Subcutaneous abdominal adipose tissue (tissue), 5 donors: ENCODE data around the gene FFAR1.

Experiments used
- H3K27ac ChIP-seq: one replicate; pipeline ENCODE4 v1.7.0; 2013; ENCODE audit warnings: low read depth, mild to moderate bottlenecking, inconsistent platforms, low read length, moderate library complexity
- H3K27me3 ChIP-seq, 5 donors: one replicate each; pipeline ENCODE4 v1.7.0; 2013; ENCODE audit warnings: low read length in 5 of 5, inconsistent platforms in 1 of 5; ENCODE audit not compliant: control insufficient read depth in 5 of 5, insufficient read depth in 4 of 5
- H3K36me3 ChIP-seq, 5 donors: one replicate each; pipeline ENCODE4 v1.7.0; 2013; ENCODE audit warnings: low read length in 5 of 5; ENCODE audit not compliant: control insufficient read depth in 5 of 5, insufficient read depth in 5 of 5
- H3K4me1 ChIP-seq, 5 donors: one replicate each; pipeline ENCODE4 v1.7.0; 2013; ENCODE audit warnings: low read length in 5 of 5, mild to moderate bottlenecking in 3 of 5, moderate library complexity in 1 of 5; ENCODE audit not compliant: control insufficient read depth in 5 of 5, insufficient read depth in 5 of 5
- H3K4me3 ChIP-seq, 5 donors: one replicate each; pipeline ENCODE4 v1.7.0; 2013; ENCODE audit warnings: low read length in 5 of 5, low read depth in 1 of 5
- H3K9ac ChIP-seq, 5 donors: one replicate each; pipeline ENCODE4 v1.7.0; 2013; ENCODE audit warnings: low read length in 5 of 5, mild to moderate bottlenecking in 4 of 5, moderate library complexity in 3 of 5
- H3K9me3 ChIP-seq, 5 donors: one replicate each; pipeline ENCODE4 v1.7.0; 2013; ENCODE audit warnings: low read length in 5 of 5; ENCODE audit not compliant: control insufficient read depth in 5 of 5
- donor health status: healthy.
- donor health status: healthy.
- donor health status: healthy.
- donor health status: healthy.
- donor health status: healthy.

FFAR1 gene, protein sequence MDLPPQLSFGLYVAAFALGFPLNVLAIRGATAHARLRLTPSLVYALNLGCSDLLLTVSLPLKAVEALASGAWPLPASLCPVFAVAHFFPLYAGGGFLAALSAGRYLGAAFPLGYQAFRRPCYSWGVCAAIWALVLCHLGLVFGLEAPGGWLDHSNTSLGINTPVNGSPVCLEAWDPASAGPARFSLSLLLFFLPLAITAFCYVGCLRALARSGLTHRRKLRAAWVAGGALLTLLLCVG (N-terminal part only)

DNA sequence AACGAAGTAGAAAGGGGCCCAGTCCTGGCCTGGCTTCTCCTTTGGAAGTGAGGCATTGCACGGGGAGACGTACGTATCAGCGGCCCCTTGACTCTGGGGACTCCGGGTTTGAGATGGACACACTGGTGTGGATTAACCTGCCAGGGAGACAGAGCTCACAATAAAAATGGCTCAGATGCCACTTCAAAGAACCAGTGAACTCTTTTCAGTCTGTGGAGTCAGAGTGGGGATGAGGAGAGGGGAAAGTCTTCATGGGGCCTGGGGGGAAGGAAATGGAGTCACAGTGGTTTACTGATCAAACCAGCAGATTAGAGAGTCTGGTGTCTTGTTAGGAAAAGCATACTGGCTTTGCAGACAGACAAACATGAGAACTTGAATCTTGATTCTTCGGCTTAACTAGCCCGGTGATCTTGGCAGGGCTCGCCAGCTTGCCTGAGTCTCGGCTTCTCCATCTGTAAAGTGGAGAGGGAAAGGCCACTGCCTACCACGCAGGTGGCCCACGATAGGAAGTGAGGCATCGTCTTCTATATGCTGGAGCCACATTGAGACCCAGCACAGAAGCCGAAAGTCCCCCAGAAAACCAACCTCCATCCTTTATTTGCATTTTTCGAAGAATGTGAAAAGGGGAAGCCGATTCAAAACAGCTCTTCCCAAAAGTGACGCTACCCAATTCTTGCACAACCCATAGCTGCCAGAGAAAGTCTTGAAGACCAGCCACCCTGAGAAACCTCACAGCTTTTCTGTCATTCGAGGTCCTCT is at the start of gene FFAR1:
Gene FFAR1 (plus strand): TSS at position 732 of the 759 bp plus-strand sequence. CDS start 3,650 bp downstream, outside the sequence.
- peaks cover 0 to 23% (median 1%) of the 10 kb centered on the region in 5 donors for H3K4me1 ChIP-seq
- H3K27ac ChIP-seq = no peak within 1 kb of the TSS

DNA sequence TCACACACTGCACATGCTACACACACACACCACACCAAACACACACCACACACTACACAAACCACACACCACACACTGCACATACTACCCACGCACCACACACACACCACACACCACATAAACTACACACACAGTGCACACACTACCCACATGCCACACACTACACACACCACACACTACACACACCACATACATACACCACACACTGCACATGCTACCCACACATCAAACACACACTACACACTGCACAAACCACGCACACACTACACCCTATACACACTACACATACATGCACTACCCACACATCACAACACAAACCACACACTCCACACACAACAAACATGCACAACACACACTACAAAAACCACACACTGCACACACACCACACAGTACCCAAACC is 49.8 kb upstream of the FFAR1 start:
- H3K27me3 ChIP-seq = peaks cover 3 to 41% (median 40%) of the 10 kb centered on the region in 5 donors
- peaks cover 0 to 3% (median 0%) of the 10 kb centered on the region in 5 donors for H3K4me1 ChIP-seq
- no peak overlapping the region for H3K27ac ChIP-seq
- no peaks in the 10 kb centered on the region for H3K36me3 ChIP-seq
- no peak overlapping the region for H3K4me3 ChIP-seq
- no peak overlapping the region for H3K9ac ChIP-seq
- H3K9me3 ChIP-seq = no peaks in the 10 kb centered on the region

More for the DNA sequence above, at the start of gene FFAR1:
- Histone ChIP-seq H3K9me3 (no peaks in the 10 kb centered on the region), H3K9ac (peak within 1 kb of the TSS in 1 of 5 donors; percentile 26), H3K27me3 (peaks cover 0 to 17% (median 0%) of the 10 kb centered on the region in 5 donors), H3K36me3 (no peaks in the 10 kb centered on the region), H3K4me3 (peak within 1 kb of the TSS in 1 of 5 donors; percentile 7)

- H3K36me3 ChIP-seq = no peaks in the 10 kb centered on the region
- H3K4me3 ChIP-seq = no peak overlapping the region
- peaks cover 0 to 3% (median 0%) of the 10 kb centered on the region in 5 donors for H3K4me1 ChIP-seq
- H3K27ac ChIP-seq = no peak overlapping the region
- no peaks in the 10 kb centered on the region for H3K9me3 ChIP-seq
- H3K27me3 ChIP-seq = peaks cover 0 to 37% (median 33%) of the 10 kb centered on the region in 5 donors
- no peak overlapping the region for H3K9ac ChIP-seq
Measured at GRCh38 chr19:35298561-35298972, 49.1 kb upstream of the FFAR1 start.

GRCh38 chr19:35299523-35300338 is 48.0 kb upstream of the FFAR1 start:
- H3K4me1 ChIP-seq = peaks cover 0 to 3% (median 0%) of the 10 kb centered on the region in 5 donors
- no peak overlapping the region for H3K9ac ChIP-seq
- H3K27me3 ChIP-seq = peaks cover 0 to 34% (median 24%) of the 10 kb centered on the region in 5 donors
- no peaks in the 10 kb centered on the region for H3K36me3 ChIP-seq
- no peak overlapping the region for H3K4me3 ChIP-seq
- H3K27ac ChIP-seq = no peak overlapping the region
- H3K9me3 ChIP-seq = no peaks in the 10 kb centered on the region

DNA sequence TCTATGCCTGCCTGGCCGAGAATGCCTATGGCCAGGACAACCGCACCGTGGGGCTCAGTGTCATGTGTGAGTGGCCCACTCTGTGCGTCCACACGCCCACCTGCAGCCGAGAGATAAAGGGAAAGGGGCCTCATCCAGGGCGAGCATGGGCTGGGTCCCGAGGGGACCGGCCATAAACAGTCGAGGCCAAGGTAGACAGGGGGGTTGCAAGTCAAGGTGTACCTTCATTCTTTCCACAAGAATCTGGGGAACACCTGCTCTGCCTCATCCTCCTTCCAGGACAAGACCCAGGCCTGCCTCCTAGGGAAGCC is 47.4 kb upstream of the FFAR1 start:
- Histone ChIP-seq H3K4me1 (peaks cover 0 to 3% (median 0%) of the 10 kb centered on the region in 5 donors), H3K27me3 (peaks cover 0 to 34% (median 24%) of the 10 kb centered on the region in 5 donors), H3K36me3 (no peaks in the 10 kb centered on the region)

DNA sequence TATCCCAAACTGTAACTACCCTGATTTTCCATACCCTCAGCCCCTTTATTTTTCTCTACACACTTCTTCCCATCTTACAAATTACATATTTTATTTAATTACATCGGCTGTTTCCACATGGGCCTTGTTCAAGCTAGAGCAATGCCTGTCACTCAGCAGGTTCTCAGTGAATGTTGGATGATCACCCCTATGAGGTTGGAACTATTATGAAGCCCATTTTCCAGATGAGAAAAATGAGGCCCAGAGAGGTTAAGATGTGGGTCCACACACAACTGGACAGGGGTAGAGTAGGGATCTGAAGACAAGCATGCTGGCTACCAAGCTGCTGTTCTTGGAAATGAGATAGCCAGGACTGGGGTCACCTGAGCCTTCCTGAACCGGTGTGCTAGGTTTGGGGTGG is 45.7 kb upstream of the FFAR1 start:
- Histone ChIP-seq H3K9ac (no peak overlapping the region), H3K27me3 (peaks cover 0 to 35% (median 19%) of the 10 kb centered on the region in 5 donors), H3K4me3 (no peak overlapping the region), H3K9me3 (no peaks in the 10 kb centered on the region), H3K27ac (no peak overlapping the region), H3K36me3 (no peaks in the 10 kb centered on the region), H3K4me1 (peaks cover 0 to 3% (median 0%) of the 10 kb centered on the region in 5 donors)

More for the DNA sequence above, 47.4 kb upstream of the FFAR1 start:
- no peaks in the 10 kb centered on the region for H3K9me3 ChIP-seq
- no peak overlapping the region for H3K4me3 ChIP-seq
- H3K27ac ChIP-seq = no peak overlapping the region
- H3K9ac ChIP-seq = no peak overlapping the region

DNA sequence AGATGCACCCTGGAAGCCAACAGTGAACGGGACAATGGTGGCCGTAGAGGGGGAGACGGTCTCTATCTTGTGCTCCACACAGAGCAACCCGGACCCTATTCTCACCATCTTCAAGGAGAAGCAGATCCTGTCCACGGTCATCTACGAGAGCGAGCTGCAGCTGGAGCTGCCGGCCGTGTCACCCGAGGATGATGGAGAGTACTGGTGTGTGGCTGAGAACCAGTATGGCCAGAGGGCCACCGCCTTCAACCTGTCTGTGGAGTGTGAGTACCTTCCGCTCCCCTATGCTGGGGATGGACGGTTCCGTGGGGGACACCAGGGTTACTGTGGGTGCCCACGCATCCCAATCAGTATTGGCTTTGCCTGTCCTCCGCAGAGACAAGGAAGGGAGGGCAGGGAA is 45.3 kb upstream of the FFAR1 start:
- H3K27me3 ChIP-seq = peaks cover 0 to 36% (median 17%) of the 10 kb centered on the region in 5 donors

GRCh38 chr19:35303357-35303915 is 44.3 kb upstream of the FFAR1 start:
- no peak overlapping the region for H3K27ac ChIP-seq
- H3K36me3 ChIP-seq = no peaks in the 10 kb centered on the region
- peaks cover 0 to 3% (median 0%) of the 10 kb centered on the region in 5 donors for H3K4me1 ChIP-seq
- H3K27me3 ChIP-seq = peaks cover 5 to 27% (median 11%) of the 10 kb centered on the region in 5 donors
- no peaks in the 10 kb centered on the region for H3K9me3 ChIP-seq
- no peak overlapping the region for H3K9ac ChIP-seq
- no peak overlapping the region for H3K4me3 ChIP-seq

More for the DNA sequence above, 45.3 kb upstream of the FFAR1 start:
- Histone ChIP-seq H3K4me3 (no peak overlapping the region), H3K36me3 (no peaks in the 10 kb centered on the region), H3K4me1 (peaks cover 0 to 3% (median 0%) of the 10 kb centered on the region in 5 donors), H3K9ac (no peak overlapping the region), H3K27ac (no peak overlapping the region), H3K9me3 (no peaks in the 10 kb centered on the region)

- H3K9me3 ChIP-seq = no peaks in the 10 kb centered on the region
- no peak overlapping the region for H3K9ac ChIP-seq
- peaks cover 0 to 3% (median 0%) of the 10 kb centered on the region in 5 donors for H3K4me1 ChIP-seq
- no peak overlapping the region for H3K4me3 ChIP-seq
- H3K27me3 ChIP-seq = peaks cover 5 to 24% (median 11%) of the 10 kb centered on the region in 5 donors
- H3K36me3 ChIP-seq = no peaks in the 10 kb centered on the region
- H3K27ac ChIP-seq = no peak overlapping the region
Measured at GRCh38 chr19:35304036-35304435, 43.7 kb upstream of the FFAR1 start.
